Retinal pigment epithelial cell (primary cell): ENCODE data around the gene PDE4D.

Experiments
- DNase-seq: peaks from one replicate; pipeline ENCODE4 v3.0.0-alpha.2; 2010; ENCODE audit warnings: low read depth
- H3K4me3 ChIP-seq: 2 replicates; pipeline ENCODE4 v1.5.1; 2011; ENCODE audit warnings: mild to moderate bottlenecking, low read length, control low read depth, moderate library complexity
- TF ChIP-seq, protein P1 (sequence below): conservative IDR thresholded peaks from 2 replicates; pipeline ENCODE4 v1.5.1; 2011; ENCODE audit warnings: low read depth, low read length, control low read depth, inconsistent platforms

The PDE4D gene

GRCh38 chr5:58970766-58971165, 922.8 kb downstream of the PDE4D start:
- no peak overlapping the region for H3K4me3 ChIP-seq
- no peak for DNase-seq
- TF ChIP-seq, protein P1, sequence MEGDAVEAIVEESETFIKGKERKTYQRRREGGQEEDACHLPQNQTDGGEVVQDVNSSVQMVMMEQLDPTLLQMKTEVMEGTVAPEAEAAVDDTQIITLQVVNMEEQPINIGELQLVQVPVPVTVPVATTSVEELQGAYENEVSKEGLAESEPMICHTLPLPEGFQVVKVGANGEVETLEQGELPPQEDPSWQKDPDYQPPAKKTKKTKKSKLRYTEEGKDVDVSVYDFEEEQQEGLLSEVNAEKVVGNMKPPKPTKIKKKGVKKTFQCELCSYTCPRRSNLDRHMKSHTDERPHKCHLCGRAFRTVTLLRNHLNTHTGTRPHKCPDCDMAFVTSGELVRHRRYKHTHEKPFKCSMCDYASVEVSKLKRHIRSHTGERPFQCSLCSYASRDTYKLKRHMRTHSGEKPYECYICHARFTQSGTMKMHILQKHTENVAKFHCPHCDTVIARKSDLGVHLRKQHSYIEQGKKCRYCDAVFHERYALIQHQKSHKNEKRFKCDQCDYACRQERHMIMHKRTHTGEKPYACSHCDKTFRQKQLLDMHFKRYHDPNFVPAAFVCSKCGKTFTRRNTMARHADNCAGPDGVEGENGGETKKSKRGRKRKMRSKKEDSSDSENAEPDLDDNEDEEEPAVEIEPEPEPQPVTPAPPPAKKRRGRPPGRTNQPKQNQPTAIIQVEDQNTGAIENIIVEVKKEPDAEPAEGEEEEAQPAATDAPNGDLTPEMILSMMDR, result no peak

DNA sequence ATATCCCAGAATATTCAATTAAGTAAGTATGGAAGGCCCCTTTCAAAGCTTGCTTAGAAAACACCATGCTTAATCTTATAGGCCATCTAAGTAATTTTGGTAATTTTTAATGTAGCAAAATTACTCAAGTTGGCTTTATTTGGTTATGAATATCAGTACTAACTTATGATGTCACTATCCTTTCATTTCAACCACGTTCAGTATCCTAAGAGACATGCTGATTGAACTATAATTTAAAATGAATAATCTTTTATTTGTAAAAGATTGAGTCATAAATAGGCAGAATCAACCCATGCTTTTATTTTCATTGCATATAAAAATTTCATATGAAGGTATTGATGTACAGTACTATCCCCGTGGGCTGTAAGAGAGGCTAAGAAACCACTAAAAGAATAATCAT, 923.7 kb downstream of the PDE4D start:
- DNase-seq, result no peak
- TF ChIP-seq, protein P1, result no peak
- H3K4me3 ChIP-seq, result no peak overlapping the region

- TF ChIP-seq, protein P1, result no peak
- DNase-seq, result no peak
- no peak overlapping the region for H3K4me3 ChIP-seq
These were observed 924.3 kb downstream of the PDE4D start for GRCh38 chr5:58969253-58969652.

GRCh38 chr5:58968350-58968749, 925.2 kb downstream of the PDE4D start:
- H3K4me3 ChIP-seq, result no peak overlapping the region
- no peak for DNase-seq
- TF ChIP-seq, protein P1, result no peak

GRCh38 chr5:58967597-58968281, 925.8 kb downstream of the PDE4D start:
- no peak for DNase-seq
- no peak overlapping the region for H3K4me3 ChIP-seq
- TF ChIP-seq, protein P1, result no peak

- H3K4me3 ChIP-seq, result no peak overlapping the region
- no peak for DNase-seq
- TF ChIP-seq, protein P1, result no peak
These were observed 927.7 kb downstream of the PDE4D start for GRCh38 chr5:58965677-58966414.

- TF ChIP-seq, protein P1, result no peak
- DNase-seq, result no peak
- H3K4me3 ChIP-seq, result no peak overlapping the region
These were observed 929.7 kb downstream of the PDE4D start for GRCh38 chr5:58963821-58964220.
